ENCODE measurements around the gene TMC8.
A peak's percentile ranks its signal among the peaks of the same experiment; 100 is the strongest.

The TMC8 gene

GRCh38 chr17:78132767-78133178, 2.2 kb downstream of the TMC8 start:
- no peak for TF ChIP-seq CTCF (IDR thresholded peaks at IDR 0.05; ENCODE audit: control insufficient read depth, extremely low read depth, insufficient read depth)
- H3K4me3 ChIP-seq (ENCODE audit: low read depth, low read length), result no peak overlapping the region
- no peak for DNase-seq (ENCODE audit: low read depth)

GRCh38 chr17:78133179-78133951, 2.8 kb downstream of the TMC8 start:
- H3K4me3 ChIP-seq (ENCODE audit: low read depth, low read length), result no peak overlapping the region
- TF ChIP-seq CTCF (IDR thresholded peaks at IDR 0.05; ENCODE audit: control insufficient read depth, extremely low read depth, insufficient read depth), result no peak
- DNase-seq (ENCODE audit: low read depth), result no peak

GRCh38 chr17:78133971-78134898, 3.7 kb downstream of the TMC8 start:
- TF ChIP-seq CTCF (IDR thresholded peaks at IDR 0.05; ENCODE audit: control insufficient read depth, extremely low read depth, insufficient read depth), result peak; percentile 53
- no peak for DNase-seq (ENCODE audit: low read depth)
- H3K4me3 ChIP-seq (ENCODE audit: low read depth, low read length), result no peak overlapping the region

GRCh38 chr17:78134899-78135385, 4.4 kb downstream of the TMC8 start:
- DNase-seq (ENCODE audit: low read depth), result no peak
- TF ChIP-seq CTCF (IDR thresholded peaks at IDR 0.05; ENCODE audit: control insufficient read depth, extremely low read depth, insufficient read depth), result no peak
- no peak overlapping the region for H3K4me3 ChIP-seq (ENCODE audit: low read depth, low read length)

- no peak for DNase-seq (ENCODE audit: low read depth)
- no peak for TF ChIP-seq CTCF (IDR thresholded peaks at IDR 0.05; ENCODE audit: control insufficient read depth, extremely low read depth, insufficient read depth)
These were observed 5.4 kb downstream of the TMC8 start for GRCh38 chr17:78135858-78136500.

GRCh38 chr17:78137392-78138203, 7.0 kb downstream of the TMC8 start:
- TF ChIP-seq CTCF (IDR thresholded peaks at IDR 0.05; ENCODE audit: control insufficient read depth, extremely low read depth, insufficient read depth), result peak; percentile 42; the same call in 1 of the 2 replicates
- DNase-seq (ENCODE audit: low read depth), result no peak
- H3K4me3 ChIP-seq (ENCODE audit: low read depth, low read length), result no peak overlapping the region

More at GRCh38 chr17:78135858-78136500, 5.4 kb downstream of the TMC8 start:
- no peak overlapping the region for H3K4me3 ChIP-seq (ENCODE audit: low read depth, low read length)
